ENCODE measurements around the gene RASD2.
"Not testable (repeated sequence)": the region's sequence is repeated elsewhere in the genome, so short reads cannot be mapped to it uniquely, and the experiment has no call there.

- TF ChIP-seq CTCF (conservative IDR thresholded peaks at IDR 0.05; ENCODE audit: low read depth in 2 of 2); POLR2AphosphoS5 (IDR thresholded peaks at IDR 0.05; ENCODE audit: low read depth); REST (IDR thresholded peaks at IDR 0.05; ENCODE audit: unreplicated experiment); ETS1 (IDR thresholded peaks at IDR 0.05): not testable (repeated sequence)
Measured at GRCh38 chr22:35491061-35491907, 49.3 kb upstream of the RASD2 start.

Measured in GM23338 (cell line).